ENCODE measurements around the gene PCDHA1.

Gene PCDHA1

DNA sequence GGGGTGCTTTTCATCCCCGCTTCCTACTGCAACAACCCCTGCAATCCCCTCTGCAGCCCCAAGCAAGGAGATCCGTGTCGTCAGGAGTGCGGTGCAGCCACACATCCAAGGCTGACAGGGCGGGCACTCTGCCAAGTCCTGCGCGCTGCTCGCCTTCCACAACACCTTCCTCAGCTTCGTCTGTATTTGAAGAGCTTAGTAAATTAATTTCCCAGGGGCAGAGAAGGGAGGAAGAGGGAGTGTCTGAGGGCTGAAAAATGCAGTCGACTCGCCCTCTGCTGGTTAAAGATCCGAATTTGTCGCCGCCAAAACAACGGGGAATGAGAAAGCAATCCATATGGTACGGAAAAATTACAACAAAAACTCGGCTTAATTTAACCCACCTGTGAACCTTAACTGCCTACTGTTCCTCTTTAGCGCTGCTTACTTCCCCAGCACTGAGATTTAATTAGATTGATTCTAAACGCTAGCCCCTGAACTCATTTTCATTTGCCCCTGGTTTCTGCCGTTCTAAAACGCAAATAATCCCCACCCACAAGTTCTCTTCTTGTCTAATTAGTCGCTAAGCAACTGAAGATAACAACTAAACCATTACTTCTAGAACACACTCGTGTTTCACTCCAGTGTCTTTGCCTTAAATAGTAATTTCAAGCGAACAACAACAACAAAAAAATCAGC lies 254.3 kb downstream of the PCDHA1 start:
- no peak for DNase-seq (ENCODE audit: extremely low read depth in 1 of 2, low read depth in 1 of 2)

DNA sequence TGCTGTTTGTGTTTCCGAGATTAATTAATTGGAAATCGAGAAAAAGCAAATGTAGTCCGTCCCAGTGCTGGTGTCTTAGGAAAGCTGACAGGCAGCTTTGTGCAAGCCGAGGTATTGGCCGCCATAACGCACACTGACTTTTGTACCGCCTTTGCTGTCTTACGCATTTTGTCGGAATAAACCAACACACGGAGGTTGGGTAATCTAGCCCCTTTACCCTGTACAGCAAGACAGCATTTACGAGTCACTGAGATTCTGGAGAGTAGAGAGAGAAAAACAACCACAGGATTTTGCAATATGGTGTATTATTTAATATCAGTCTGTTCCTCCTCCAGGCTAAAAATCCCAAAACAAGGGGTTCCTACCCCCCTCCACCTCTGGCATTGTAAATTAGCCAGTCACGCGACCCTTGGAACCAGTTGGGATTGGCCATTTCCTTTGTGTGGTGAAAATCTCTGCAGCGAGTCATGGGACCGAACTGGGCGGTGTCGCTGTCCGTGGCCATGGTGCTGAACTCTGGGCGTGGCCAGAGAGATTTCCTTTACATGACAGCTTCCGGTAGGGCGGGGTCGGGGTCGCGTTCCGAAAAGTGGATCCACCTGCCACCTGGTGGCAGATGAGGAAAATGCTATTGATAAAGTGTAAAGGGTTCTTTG lies 255.0 kb downstream of the PCDHA1 start:
- DNase-seq (ENCODE audit: extremely low read depth in 1 of 2, low read depth in 1 of 2): peak; percentile 3 to 17

DNA sequence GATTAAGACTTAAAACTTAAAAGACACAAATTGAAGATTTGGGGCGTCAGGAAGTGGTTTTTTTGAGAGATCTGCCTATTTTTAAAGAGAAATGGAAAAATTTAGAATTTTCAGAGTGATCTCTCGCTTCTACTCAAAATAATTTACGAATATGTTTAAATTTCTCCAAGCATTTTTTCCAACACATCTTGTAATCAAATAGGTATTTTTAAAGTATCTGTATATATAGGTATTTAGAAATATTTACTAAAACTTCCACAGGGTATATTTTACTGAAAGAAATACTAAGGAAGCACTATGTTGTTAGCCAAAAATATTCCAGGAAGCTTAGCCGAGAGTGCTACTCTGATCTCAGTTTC lies 255.5 kb downstream of the PCDHA1 start:
- DNase-seq (ENCODE audit: extremely low read depth in 1 of 2, low read depth in 1 of 2): no peak

DNA sequence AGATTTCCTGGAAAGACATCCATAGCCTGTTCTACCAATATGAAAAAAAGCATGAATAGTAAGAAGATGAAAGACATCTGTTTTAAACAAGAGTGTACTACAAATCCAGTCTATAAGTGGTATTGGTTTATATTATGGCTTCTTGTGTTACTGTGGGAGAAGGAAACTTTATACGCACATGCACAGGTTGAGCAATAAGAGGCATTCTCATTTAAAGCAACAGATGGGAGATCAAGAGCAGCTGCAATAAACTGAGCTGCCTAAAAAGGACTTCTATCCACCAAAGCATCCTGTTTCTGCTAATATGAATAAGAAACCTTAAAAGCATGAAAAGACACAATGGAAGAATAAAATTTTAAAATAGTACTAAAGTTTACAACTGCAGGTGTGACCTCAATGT lies 256.6 kb downstream of the PCDHA1 start:
- DNase-seq (ENCODE audit: extremely low read depth in 1 of 2, low read depth in 1 of 2): no peak

DNA sequence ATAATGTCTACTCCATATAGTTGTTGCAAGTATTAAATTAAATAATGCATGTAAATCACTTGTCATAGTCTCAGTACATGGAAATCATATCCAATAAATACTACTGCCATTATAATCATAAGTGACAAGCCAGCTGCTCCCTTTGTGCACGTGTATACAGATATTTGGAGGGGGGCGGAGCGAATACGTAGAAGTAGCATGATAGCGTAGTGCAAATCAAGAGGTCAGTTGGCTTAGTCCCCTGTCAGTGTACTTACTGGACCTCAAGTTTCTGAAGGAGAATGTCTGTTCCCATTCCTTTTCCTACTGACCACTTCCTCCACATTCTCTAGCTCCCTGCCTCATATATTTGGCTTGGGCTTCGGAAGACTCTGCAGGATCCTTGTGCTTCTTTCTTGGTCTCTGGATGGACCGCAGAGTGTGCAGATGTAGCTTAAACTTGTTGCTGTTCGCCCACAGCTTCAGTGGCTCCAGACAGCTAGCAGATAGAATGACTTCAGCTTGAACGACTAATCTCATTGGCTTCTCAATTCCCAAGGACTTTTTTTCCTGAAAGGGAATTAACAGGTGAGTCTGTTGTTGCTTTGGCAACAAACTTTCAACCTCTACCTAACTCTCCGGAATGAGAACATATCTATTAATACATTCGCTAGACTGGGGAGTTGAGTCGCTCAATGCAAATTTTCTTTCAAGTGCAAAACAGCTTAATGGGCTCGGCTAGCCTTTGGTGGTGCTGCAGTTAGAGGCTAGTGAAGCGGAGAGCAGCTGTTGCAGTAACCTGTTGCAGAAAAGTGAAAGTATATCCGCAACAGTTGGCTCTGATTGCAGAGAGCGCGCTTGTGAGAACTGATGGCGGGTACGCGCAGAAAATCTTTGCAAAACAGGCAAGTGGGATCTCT lies 264.9 kb downstream of the PCDHA1 start, which contains the start of gene PCDHB1:
PCDHB1 (plus strand) TSS at position 753 of the 899 bp plus-strand sequence; CDS start at position 850, 97 bp downstream.
- no peak for DNase-seq (ENCODE audit: extremely low read depth in 1 of 2, low read depth in 1 of 2)

DNA sequence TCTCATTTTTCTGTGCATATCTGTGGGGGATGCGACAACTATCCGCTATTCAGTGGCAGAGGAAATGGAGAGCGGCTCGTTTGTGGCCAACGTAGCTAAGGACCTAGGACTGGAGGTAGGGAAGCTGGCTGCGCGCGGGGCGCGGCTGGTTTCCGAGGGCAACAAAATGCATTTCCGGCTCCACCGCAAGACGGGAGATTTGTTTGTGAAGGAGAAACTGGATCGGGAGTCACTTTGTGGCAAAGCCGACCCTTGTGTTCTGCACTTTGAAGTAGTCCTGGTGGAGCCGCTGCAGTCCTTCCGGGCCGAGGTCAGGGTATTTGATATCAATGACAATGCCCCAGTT lies 265.6 kb downstream of the PCDHA1 start:
- DNase-seq (ENCODE audit: extremely low read depth in 1 of 2, low read depth in 1 of 2): no peak
